Gastrocnemius medialis (tissue), 4 donors: ENCODE measurements around the gene NUDT1.

Experiments
- POLR2A ChIP-seq, 2 donors: fragments of 450-650 bp; IDR thresholded peaks; one replicate each; pipeline ENCODE4 v1.6.1; 2017; ENCODE audit warnings: antibody characterized with exemption in 2 of 2, mild to moderate bottlenecking in 2 of 2, moderate library complexity in 2 of 2
- TF ChIP-seq, protein P1 (sequence below), 5 experiments: fragments of 450-650 bp in 3 of 5; fragments of 200-600 bp in 2 of 5; sonication (generic) in 2 of 5; IDR thresholded peaks in 4 of 5; conservative IDR thresholded peaks in 1 of 5; 1 replicate in 4 of 5; 2 replicates in 1 of 5; pipeline ENCODE4 v1.5.1; 2016 to 2019; ENCODE audit warnings: antibody characterized with exemption in 5 of 5, mild to moderate bottlenecking in 3 of 5, moderate library complexity in 3 of 5

DNA sequence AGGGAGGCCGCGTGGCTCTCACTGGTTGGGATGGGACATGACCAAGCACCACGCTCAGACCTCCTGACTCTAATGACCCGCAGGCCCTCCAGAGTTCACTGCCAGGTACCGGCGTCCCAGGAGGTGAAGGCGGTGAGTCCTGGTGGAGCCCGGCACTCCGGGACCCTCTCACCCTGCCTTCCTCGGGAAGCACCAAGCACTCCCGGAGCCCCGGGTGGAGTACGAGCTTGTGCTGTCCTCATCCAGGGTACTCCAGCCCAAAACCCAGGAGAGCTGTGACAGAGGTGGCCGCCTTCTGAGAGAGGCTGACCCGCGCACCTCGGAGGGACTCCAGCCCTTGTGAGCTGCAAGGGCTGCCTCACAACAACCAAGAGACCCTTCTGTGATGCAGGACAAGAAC is 18.7 kb upstream of the NUDT1 start:
- TF ChIP-seq POLR2A (IDR thresholded peaks at IDR 0.05), result no peak
- TF ChIP-seq, protein P1, sequence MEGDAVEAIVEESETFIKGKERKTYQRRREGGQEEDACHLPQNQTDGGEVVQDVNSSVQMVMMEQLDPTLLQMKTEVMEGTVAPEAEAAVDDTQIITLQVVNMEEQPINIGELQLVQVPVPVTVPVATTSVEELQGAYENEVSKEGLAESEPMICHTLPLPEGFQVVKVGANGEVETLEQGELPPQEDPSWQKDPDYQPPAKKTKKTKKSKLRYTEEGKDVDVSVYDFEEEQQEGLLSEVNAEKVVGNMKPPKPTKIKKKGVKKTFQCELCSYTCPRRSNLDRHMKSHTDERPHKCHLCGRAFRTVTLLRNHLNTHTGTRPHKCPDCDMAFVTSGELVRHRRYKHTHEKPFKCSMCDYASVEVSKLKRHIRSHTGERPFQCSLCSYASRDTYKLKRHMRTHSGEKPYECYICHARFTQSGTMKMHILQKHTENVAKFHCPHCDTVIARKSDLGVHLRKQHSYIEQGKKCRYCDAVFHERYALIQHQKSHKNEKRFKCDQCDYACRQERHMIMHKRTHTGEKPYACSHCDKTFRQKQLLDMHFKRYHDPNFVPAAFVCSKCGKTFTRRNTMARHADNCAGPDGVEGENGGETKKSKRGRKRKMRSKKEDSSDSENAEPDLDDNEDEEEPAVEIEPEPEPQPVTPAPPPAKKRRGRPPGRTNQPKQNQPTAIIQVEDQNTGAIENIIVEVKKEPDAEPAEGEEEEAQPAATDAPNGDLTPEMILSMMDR (IDR thresholded peaks at IDR 0.05 in 4 of 5, conservative IDR thresholded peaks at IDR 0.05 in 1 of 5), result no peak
